ENCODE measurements around the gene SEPTIN6.

SEPTIN6 gene

DNA sequence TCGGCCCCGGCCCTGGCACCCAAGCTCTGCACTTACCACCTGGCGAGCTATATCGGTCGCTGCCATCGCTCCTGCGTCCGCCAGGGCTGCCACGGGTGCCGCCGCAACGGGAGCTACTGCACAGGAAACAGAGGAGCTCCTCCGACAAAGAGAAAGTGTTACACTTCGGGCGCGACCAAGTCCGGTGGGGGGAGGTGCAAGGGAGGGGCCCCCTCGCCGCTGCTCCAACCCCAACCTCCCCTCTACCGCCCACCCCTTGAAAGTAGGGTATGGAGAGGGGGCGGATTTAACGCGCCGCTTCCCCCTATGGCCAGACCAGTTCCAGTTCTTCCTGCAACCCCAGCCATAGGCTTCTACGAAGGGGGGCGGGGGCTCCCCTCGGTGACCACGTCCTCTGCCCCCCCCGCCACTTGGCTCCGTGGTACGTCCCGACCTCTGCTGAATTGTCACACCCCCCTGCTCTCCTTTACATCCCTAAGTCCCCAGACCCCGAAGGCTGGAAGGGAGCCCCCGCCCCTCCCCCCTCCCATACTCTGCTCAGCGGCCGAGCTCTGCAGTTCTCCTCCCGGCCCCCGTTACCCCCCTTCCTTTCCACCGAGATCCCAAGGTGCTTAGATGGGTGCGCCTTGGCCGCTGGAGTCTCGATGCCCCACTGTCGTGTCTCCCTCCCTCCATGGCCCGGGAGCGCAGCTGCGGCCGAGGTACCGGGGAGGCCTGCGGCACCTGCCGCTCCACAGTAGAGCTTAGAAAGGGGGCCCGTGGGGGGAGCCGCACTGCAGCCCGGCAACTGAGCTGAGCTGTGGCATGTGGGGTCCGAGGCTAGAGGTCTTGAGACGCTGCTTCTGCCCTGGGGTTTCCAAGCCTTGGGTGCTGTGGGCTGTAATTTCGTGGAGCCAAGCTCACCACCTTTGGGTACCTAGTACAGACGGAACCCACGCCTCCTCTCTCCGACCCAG lies at the start of gene SEPTIN6:
Gene SEPTIN6 (minus strand): TSS at position 129 of the 956 bp plus-strand sequence. CDS start 63 bp downstream, at position 66.
- DNase-seq = peak; percentile 41 to 87 (median 72)

DNA sequence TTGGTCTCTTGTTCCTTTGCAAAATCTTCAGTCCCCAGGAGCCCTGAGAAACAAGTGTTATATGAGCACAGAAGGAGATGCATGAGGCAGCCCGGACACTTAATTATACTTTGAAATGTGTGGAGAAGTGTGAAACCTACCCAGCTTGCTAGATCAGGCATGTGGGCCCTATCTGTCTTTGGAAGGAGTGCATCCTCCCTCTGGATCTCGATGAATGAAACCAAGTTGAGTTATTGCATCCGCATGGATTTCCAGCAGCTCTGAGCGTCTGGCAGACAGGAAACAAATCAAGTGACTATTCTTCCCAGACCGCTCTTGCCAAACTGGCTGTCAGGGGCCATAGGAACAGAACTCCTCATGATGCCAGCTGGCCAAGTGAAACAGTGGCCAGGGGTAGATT lies 45.8 kb upstream of the SEPTIN6 start:
- DNase-seq = no peak

DNA sequence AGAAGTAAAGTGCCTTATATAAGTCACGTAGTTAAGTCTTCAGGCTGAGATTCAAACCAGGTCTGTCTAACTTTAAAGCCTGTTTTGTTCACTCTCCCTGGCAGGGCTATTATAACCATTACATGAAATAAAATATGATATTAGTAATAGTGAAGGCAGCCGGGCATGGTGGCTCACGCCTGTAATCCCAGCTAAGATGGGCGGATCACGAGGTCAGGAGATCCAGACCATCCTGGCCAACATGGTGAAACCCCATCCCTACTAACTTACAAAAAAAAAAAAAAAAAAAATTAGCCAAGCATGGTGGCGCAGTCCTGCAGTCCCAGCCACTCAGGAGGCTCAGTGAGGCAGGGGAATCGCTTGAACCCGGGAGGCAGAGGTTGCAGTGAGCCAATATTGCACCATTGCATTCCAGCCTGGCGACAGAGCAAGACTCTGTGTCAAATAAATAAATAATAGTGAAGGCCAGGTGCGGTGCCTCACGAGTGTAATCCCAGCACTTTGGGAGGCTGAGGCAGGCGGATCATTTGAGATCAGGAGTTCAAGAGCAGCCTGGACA lies 43.3 kb upstream of the SEPTIN6 start:
- no peak for DNase-seq

DNA sequence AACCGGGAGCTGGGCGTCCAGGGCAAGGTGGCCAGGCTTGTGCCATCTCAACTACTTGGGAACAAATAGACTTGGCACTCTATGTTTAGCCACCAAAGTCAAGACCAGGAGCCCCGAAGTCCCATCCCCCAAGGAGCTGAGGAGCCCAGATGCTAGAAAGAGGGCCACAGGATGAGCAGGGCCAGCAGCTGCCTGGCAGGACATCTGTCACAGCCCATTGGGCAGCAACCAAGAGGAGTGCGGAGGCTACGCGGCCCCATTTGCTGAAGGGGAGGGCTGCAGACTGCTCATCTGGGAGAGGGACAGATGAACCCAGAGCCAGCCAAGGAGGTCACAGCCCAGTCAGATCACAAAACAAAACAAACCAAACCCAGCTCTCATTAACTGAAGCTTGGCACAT lies 42.5 kb upstream of the SEPTIN6 start:
- no peak for DNase-seq

DNA sequence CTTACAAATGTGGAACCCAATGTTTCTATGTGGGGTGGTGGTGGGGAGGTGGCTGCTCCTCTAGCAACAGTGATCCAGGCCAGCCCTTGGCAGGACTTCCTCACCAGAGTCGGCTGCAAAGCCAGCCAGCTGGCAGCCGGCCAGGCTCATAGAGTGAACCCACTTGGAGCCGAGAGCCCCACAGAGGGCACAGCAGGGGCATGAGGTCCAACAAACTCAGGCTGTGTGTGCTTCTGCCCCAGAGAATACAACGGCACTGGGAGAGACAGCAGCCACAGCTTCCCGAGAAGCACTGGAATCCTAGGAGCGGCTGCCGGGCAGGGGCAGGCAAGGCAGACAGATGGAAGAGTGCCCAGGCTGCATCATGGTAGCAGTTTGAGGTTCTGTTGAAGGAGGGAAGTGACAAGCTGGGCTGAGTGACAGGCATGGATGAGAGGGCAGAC lies 42.0 kb upstream of the SEPTIN6 start:
- DNase-seq = no peak

DNA sequence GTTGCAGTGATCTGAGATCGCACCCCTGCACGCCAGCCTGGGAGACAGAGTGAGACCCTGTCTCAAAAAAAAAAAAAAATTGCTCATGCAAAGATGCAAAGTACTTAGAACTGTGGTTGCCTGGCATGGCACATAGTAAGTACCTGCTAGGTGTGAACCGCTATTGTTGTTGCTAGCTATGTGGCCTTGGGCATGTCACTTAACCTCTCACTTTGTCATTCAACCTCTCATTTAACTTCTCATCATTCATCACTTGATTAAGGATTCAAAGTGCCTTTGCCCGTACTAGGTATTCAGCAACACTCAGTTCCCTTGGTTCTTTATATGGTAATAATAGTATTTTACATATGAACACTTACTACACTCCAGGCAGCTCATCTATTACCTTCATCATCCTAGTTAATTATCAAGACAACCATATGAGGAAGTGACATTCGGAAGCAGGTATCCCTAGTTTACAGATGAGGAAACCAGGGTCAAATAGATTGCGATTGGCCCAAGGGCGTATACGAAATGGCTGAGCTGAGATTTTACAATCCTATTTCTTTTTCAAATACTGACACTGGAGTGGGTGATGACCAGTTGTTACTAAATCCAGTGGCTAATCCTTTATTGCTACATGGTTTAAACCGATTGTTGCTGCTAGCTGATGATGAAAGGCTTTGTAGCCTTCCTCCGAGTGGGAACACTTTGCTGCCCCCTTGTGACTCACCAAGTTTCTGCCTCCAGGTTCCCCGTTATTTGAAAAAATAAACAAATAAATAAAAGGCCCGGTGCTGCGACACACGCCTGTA lies 36.6 kb upstream of the SEPTIN6 start:
- DNase-seq = peak; percentile 3 to 59 (median 18)

DNA sequence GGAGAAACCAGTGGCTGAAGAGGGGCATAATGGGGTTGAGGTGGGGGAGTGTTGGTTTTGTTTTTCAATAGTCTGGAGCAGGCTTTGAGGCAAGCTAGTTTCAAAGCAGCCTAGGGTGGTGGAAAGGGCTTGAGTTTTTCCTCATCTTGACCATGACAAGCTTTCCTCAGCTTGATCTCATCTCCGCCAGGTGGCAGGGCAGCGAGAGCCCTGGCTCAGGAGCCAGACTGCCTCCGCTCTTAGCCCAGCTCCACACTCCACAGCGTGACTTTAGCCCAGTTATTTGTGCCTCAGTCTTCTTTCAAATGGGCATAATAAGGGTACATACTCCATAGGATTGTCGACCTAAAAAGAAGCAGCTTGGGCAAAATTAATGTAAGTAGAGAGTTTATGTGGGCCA lies 35.5 kb upstream of the SEPTIN6 start:
- no peak for DNase-seq

DNA sequence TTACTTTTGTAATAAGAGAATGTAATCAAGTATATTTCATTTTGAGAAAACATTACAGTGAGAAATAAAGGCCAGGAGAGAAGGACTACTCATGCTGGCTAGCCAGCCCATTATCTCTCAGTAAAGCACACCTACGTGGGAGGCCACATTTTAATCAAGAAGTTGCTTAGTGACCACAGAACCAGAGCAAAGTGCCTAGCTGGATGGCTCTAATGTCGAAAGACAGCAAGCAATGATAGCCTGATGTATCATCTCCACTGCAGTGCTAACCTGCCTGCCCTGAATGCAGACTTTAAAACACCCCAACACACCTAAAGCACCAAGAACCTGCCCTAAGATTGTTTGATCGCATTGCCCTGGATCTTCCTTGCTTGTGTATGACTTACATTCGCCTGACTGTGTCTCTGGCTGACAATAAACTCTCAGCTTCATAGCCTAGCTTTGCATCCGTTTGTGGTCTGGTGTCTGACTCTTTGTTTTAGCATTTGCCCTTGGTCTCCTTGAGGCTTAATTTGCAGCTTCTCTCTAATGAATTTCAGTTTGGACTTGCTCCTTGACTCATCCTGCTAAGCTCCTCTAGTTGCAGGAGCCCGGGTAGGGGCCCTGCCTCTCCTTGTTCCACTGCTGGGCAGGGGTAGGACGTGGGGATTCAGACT lies 34.1 kb upstream of the SEPTIN6 start:
- no peak for DNase-seq

DNA sequence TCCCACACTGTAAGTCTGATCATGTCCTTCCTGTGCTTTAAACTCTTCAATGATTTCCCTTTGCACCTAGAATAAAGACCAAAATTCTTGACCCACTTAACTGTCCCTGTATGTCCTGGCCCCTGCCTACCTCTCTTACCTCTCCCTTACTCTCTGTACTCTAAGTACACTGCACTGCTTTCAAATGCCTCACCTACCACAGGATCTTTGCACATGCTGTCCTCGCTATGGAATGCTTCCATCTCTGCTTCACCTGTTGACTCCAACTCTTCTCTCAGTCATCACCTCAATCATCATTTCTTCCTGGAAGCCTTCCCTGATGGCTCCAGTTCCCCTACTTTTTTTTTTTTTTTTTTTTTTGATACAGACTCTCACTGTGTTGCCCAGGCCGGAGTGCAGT lies 29.0 kb upstream of the SEPTIN6 start:
- no peak for DNase-seq

DNA sequence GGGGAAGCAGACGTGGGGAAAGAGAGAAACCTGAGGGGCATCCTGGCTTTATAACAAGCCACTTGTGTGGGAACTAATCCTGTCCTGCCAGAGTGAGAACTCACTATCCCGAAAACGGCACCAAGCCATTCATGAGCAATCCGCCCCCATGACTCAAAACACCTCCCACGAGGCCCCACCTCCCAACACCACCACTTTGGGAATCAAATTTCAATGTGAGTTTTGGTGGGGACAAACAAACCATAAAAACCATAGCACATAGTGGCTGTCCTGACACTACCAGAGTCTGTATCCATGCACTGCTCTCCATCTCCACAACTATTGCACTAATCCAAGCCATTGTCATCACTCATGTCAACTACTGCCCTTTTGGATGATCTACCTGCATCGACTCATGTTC lies 28.5 kb upstream of the SEPTIN6 start:
- no peak for DNase-seq

DNA sequence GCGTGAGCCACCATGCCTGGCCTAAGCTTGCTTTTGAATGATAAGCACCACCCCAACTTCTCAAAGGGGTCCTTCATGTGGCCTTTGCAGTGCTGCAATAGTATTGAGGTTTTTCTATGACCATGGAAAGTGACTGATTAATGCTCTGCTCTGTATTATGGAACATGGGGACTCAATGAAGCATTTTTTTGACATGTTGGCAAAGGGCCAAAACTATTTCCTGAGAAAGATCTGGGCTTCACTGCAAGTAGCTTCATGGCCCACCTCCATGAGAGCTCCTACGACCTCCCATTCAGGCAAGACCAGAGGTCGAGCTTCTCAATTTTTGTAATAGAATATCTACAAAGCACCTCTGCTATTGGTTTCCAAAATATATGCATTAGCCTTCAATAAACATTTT lies 16.7 kb upstream of the SEPTIN6 start:
- no peak for DNase-seq

DNA sequence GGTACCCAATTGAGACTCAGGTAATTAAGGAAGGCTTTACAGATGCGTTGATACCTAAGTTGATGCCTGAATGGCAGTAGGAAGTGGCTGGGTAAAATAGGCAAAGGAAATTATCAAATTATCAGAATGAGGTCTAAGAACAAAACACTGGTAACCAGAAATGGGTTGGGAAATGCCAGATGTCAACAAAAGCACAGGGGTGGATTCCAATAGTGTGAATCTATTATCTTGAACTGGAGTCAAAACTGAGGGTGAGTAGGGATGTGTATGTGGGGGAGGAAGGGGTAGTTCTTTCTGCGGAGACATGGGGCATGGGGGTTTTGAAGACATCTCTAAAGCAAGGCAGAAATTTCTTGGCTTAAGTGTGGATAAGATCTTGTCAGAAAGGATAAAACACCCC lies 16.0 kb upstream of the SEPTIN6 start:
- no peak for DNase-seq

DNA sequence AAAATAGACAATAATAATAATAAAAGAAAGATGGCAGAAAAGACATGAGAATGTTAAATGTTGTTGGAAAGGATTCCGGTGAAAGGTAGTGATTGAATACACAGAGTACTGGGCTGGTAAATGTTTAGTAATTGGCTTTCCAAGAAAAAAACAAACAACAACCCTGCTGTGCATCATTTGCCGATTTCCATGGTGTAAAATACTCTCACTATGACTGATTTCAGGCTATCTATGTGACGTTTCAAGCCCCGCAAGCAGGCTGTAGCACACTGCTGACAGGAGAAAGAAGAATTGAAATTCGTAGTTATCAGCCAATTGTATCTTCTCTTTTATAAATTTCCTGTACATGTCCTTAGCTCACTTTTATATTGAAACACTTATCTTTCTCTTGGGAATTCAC lies 13.6 kb upstream of the SEPTIN6 start:
- no peak for DNase-seq

DNA sequence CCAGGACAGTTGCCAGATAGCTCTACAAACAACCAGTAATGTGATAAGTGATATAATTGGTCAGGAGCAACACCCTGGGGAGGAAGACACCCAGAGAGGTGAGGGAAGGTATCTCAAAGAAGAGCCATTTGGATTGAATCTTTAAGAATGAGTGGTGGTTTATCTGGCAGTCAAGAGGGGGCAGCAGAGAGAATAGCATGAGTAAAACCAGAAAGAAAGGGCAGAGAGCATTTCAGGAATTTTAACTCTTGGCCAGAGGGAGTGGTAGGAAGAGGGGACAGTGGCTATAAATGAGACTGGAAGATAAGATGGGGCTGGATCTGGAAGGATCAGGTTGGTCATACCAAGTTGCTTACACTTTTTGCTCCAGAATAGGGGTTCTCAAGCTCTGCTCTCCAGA lies 5.9 kb upstream of the SEPTIN6 start:
- no peak for DNase-seq

DNA sequence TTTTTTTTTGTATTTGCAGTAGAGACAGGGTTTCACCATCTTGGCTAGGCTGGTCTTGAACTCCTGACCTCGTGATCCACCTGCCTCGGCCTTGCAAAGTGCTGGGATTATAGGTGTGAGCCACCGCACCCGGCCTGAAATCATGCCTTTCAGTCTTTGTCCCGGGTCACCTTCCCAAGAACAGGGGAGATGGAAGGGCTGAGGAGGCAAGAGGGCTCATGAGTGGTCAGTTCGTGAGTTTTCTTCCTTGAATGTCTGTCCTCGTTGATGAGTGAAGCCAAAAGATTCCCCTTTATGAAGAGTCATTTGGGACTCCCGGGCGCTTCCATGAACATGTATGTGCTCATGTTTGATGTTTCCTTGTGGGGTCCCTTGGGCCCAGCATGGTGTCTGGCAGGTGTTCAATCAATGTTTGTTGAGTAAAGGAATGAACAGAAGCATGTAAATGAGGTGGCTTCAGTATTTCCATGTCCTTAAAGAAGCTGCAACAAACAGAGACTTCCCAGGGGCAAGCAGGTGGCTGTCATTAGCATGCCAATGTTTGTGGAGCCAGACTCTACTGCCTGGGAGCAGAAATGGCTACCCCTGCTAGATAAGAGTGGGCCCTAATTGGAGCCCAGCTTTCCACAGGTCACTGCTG lies 3.4 kb upstream of the SEPTIN6 start:
- no peak for DNase-seq

DNA sequence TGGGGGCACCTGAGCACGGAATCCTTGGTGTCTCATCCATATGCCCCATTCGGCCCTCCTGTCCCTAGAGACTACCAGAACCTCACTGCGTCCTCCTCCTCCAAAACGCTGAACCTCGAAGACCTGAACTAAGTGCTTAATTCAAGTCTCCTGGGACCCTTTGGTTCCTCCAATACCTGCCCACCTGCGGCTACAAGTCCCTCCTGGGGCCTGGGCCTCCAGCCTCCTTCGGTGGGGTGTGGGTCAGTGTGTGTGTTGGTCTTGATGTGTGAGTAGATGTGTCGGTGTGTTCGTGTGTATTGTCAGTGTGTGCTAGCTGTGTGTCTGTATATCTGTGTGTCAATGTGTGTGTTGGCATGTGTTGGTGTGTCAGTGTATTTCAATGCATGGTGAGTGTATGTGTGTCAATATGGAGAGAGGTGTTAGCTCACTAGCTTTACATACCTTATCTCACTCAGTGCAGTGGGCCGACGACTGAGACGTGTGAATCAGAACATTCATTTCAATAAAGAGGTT lies 2.6 kb upstream of the SEPTIN6 start:
- no peak for DNase-seq

DNA sequence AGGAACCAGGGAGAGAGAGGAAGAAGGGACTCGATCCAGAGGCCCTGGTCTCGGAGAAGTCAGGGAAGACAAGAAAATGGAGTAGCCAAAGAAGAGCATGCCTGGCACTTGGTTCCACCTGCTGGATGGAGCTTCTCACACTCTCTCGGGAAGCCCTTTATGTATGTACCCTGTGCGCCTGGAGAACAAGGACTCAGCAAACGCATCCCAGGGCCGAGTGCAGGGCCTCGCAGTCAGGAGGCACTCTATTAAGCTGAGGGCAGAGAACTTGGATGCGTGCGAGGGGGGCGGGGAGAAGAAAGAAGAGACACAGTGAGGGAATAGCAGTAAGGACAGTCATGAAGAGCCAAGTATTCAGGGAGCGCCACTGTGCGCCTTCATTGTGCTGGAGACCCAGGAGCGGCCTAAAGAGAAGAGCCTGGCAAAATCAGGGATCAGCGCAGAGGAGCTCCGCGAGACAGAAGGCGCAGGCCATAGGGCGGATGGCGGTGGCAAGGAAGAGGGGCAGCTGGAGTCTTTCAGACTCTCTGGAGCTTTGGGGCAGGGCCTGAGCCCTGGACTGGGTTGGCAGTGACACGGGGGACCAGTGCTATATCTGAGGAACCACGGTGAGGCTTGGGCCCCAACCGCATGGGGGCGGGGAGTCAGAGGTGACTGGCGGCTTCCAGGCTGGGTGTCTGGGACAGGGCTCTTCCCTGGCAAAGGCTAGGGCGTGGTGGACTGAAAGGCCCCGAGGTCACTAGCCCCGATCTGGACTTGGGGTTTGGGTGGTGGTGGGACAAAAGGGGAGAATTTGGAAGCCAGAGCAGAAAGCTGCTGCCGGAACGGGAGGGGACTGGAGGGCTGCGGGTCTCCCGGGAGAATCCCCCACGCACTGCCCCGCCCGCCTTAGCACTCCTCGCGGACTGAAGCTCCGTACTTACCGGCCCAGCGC lies 1.9 kb upstream of the SEPTIN6 start:
- DNase-seq = no peak

DNA sequence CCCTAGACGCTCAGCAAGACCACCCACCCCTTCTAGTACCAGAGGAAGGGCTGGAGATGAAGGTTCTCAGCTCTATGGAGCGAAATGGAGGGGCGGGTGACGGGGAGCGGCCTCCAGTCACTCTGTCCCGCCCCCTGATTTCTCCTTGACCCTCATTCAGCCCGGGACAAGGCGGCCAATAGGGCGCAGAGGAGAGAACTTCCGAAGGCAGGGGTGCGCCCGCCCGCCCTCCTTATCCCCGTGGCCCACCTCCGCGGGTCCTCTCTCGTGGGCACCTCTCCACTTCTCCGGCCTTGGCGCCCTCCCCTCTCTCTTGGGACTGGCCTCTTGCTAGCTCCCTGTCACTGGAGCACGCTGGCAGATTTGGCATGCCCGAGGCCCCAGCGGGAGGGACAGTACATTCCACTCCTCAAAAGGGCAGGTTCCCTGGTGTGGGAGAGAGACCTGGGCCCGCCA lies 1.1 kb upstream of the SEPTIN6 start:
- DNase-seq = no peak

DNA sequence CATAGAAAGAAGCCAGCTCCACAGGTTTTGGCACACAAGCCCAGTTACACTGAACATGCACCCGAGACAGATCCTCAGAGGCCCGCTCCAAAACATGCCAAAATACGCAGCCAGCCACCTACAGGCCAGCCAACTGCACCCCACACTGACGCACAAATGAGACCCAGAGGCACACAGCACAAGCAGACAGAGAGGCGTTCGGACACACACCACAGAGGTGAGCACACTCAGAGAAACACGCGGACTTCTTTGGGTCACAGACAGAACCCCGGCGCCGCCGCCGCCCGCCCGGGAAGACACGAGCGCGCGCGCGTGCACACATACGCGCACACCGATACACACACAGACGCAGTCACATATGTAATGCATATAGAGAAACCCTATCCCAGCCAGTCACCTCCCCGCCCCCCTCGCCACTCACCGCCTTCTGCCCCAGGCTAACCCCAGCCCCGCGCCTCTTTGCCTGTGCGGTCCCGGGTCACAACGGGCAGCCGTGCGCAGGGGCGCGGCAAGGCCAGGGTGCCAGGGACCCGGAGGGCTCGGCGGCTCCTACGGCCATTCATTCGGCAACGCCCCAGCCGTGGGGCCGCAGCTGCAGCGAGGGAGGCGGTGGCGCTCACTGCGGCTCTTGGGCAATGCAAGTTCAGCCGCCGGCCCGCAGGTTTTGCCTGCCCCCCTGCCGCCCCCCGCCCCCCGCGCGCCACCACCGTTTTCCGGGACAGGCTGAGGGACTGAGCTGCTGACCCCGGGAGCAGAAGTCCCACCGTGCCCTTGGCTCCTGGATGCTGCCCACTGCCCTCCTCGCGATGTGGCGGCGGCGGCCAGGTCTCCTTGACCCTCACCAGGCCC lies 553 bp downstream of the SEPTIN6 start:
- peak; percentile 20 to 65 (median 37) for DNase-seq
